Measurements from ENCODE around the gene VPS13A. TPM values are rescaled to one million over a fixed set of nuclear protein-coding genes. Genes with fewer than 3 reads are reported as not detected.

VPS13A gene
- 10 to 100 TPM in 5 of 6 donors, 1 to 10 TPM in 1; 7.4 to 19.0 (median 15.6) TPM for total RNA-seq
- polyA plus RNA-seq = 10 to 100 TPM; 13.6 to 19.1 TPM

DNA sequence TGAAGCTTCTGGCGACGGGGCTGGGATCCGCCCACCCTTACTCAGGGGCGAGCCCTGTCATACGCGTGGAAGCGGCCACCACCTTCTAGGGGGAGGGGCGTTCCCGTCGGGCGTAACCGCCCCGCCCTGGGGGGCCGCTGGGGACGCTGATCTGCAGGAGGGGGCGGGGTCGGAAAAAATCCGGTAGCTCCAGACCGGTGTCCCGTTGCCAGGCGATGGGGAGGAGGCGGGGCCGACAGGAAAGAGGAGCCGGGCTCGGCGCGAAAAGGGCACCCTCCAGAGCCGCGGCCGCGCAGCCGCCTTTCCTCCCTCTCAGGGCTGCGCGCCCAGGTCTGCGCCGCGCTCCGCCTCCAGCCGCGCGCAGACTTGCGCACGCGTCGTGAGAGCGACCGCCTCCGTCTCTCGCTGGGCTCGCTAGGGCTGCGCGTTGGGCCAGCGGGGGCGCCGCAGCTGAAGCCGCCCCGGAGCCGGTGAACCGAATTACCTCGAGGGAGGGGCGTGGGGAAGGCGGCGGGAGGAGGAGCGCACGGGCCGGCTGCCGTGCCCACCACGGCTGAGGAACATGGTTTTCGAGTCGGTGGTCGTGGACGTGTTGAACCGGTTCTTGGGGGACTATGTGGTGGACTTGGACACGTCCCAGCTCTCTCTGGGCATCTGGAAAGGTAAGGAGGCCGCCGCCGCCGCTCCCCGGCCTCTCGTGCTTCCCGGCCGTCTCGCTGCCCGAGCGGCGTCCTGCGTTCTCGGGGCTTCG is at the start of gene VPS13A:
Gene VPS13A (plus strand): TSS at position 392 of the 751 bp plus-strand sequence. CDS start 171 bp downstream, at position 563.
- Histone ChIP-seq H3K27me3 (no peaks in the 10 kb centered on the region), H3K36me3 (no peaks in the 10 kb centered on the region), H3K27ac (peak within 1 kb of the TSS; percentile 41 to 80 (median 69)), H3K9me3 (no peaks in the 10 kb centered on the region), H3K4me1 (peaks cover 0 to 10% (median 9%) of the 10 kb centered on the region in 3 donors), H3K4me3 (peak within 1 kb of the TSS; percentile 62 to 80 (median 68))
- TF ChIP-seq, protein P1, sequence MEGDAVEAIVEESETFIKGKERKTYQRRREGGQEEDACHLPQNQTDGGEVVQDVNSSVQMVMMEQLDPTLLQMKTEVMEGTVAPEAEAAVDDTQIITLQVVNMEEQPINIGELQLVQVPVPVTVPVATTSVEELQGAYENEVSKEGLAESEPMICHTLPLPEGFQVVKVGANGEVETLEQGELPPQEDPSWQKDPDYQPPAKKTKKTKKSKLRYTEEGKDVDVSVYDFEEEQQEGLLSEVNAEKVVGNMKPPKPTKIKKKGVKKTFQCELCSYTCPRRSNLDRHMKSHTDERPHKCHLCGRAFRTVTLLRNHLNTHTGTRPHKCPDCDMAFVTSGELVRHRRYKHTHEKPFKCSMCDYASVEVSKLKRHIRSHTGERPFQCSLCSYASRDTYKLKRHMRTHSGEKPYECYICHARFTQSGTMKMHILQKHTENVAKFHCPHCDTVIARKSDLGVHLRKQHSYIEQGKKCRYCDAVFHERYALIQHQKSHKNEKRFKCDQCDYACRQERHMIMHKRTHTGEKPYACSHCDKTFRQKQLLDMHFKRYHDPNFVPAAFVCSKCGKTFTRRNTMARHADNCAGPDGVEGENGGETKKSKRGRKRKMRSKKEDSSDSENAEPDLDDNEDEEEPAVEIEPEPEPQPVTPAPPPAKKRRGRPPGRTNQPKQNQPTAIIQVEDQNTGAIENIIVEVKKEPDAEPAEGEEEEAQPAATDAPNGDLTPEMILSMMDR (IDR thresholded peaks at IDR 0.05) = no peak
- 0 to 1% methylated on average over 50 to 89 of the region's 89 CpGs for WGBS, 2 donors
- intact Hi-C loops (cut with DNase I) = no loop called here
- DNase-seq (peak; percentile 92 to 95 (median 94)), ATAC-seq (peak; percentile 92 to 97 (median 95)), FAIRE-seq (no peak)

DNA sequence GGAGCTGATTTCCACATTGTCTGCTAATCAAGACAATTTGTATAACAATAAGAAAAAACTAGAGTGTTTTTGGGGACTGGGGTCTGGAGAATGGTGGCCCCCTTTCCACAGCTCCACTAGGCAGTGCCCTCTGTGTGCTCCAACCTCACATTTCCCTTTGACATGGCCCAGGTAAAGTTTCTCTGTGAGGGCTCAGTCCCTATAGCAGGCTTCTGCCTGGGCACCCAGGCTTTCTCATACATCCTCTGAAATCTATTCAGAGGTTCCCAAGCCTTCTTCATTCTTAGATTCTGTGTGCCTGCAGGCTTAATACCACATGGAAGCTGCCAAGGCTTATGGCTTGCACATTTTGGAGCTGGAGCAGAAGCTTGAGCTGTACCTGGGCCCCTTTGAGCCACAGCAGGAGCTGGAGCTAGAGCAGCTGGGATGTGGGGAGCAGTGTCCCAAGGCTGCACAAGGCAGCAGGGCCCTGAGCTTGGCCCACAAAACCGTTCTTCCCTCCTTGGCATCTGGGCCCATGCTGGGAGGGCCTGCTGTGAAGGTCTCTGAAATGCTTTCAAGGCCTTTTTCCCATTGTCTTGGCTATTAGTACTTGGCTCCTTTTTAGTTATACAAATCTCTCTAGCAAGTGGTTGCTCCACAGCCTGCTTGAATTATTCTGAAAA is 49.1 kb upstream of the VPS13A start:
- intact Hi-C loops (cut with DNase I) = no loop called here
- FAIRE-seq (no peak), ATAC-seq (no peak), DNase-seq (no peak)
- H3K4me3 ChIP-seq = no peak overlapping the region
- no peak overlapping the region for H3K27ac ChIP-seq
- WGBS, 2 donors = 17 to 47% methylated on average over 1 of the region's 1 CpG
- TF ChIP-seq, protein P1 (IDR thresholded peaks at IDR 0.05) = no peak
- no peaks in the 10 kb centered on the region for H3K36me3 ChIP-seq
- no peaks in the 10 kb centered on the region for H3K9me3 ChIP-seq
- H3K27me3 ChIP-seq = no peaks in the 10 kb centered on the region
- no peaks in the 10 kb centered on the region for H3K4me1 ChIP-seq

DNA sequence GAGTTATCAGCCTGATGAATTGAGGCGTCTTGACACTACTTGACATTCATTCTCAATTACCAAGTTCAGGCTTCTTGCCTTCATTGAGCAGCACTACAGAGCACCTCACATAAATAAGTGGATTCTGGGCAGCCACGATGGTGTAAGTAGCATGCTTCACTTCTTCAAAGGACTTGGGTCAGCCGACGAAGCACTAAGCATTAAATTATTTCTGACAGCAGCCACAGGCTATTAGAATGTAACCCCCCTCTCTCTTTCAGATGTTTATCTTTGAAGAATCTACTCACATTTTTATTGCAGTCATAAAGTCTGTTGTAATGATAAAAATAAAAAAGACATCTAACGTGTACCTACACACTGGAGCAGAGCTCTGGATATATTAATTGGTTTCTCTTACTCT is 45.9 kb upstream of the VPS13A start:
- DNase-seq (no peak), FAIRE-seq (no peak), ATAC-seq (no peak)
- intact Hi-C loops (cut with DNase I) = no loop called here
- Histone ChIP-seq H3K4me3 (no peak overlapping the region), H3K4me1 (no peaks in the 10 kb centered on the region), H3K27me3 (no peaks in the 10 kb centered on the region), H3K27ac (no peak overlapping the region), H3K9me3 (no peaks in the 10 kb centered on the region), H3K36me3 (no peaks in the 10 kb centered on the region)
- 48 to 54% methylated on average over 5 of the region's 5 CpGs for WGBS, 2 donors
- TF ChIP-seq, protein P1 (IDR thresholded peaks at IDR 0.05) = no peak

DNA sequence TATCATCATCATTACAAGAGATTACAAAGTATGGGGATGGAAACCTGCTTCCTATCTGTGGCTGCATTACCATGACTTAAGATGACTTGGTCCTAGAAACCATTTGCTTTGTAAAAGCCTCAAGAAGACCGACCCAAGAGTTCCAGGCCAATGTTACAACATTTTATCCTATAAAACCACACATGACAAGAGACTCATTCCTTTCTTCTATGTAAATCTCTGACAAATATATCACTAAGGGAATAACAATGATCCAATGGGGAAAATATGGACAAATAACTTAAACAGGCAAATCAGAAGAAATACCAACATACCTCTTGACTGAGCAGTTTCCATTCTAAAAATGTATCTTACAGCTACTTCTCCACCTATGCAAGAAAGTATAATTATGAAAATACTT is 44.3 kb upstream of the VPS13A start:
- FAIRE-seq = no peak
- no peaks in the 10 kb centered on the region for H3K9me3 ChIP-seq
- no peak overlapping the region for H3K27ac ChIP-seq
- H3K4me1 ChIP-seq = no peaks in the 10 kb centered on the region
- H3K36me3 ChIP-seq = no peaks in the 10 kb centered on the region
- H3K4me3 ChIP-seq = no peak overlapping the region
- no peak for DNase-seq
- 69 to 94% methylated on average over 1 of the region's 1 CpG for WGBS, 2 donors
- intact Hi-C loops (cut with DNase I) = no loop called here
- no peaks in the 10 kb centered on the region for H3K27me3 ChIP-seq
- TF ChIP-seq, protein P1 (IDR thresholded peaks at IDR 0.05) = no peak
- ATAC-seq = no peak

DNA sequence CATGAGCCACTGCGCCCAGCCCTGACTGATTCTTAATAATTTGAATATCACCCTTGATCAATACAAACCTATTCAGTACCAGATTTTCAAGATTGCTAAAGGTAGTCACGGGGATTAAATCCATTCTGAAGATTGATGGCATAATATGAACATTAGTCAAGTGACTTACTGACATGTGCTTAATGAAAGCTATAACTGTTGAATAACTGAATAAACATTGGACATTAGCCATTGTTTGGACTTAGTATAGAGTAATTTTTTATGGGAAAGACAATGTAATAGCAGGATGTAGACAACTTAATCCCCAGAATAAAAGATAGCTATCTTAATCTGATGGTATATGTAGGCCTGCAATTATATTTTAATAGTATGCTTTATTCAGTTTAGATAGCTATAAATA is 35.0 kb upstream of the VPS13A start:
- intact Hi-C loops (cut with DNase I) = no loop called here
- Histone ChIP-seq H3K4me3 (no peak overlapping the region), H3K4me1 (no peaks in the 10 kb centered on the region), H3K36me3 (no peaks in the 10 kb centered on the region), H3K27me3 (no peaks in the 10 kb centered on the region), H3K27ac (no peak overlapping the region), H3K9me3 (no peaks in the 10 kb centered on the region)
- TF ChIP-seq, protein P1 (IDR thresholded peaks at IDR 0.05) = no peak
- no peak for DNase-seq
- WGBS, 2 donors = 65 to 67% methylated on average over 2 of the region's 2 CpGs
- no peak for FAIRE-seq
- ATAC-seq = no peak

Measured in pancreas (tissue), 10 donors.